Measurements from ENCODE around the gene CGB5. TPM values are rescaled to one million over a fixed set of nuclear protein-coding genes. Genes with fewer than 3 reads are reported as not detected.
"Not testable (repeated sequence)": the region's sequence is repeated elsewhere in the genome, so short reads cannot be mapped to it uniquely, and the experiment has no call there.

CGB5 gene
- polyA plus RNA-seq (ENCODE audit: insufficient read length in 3 of 3) = not detected

DNA sequence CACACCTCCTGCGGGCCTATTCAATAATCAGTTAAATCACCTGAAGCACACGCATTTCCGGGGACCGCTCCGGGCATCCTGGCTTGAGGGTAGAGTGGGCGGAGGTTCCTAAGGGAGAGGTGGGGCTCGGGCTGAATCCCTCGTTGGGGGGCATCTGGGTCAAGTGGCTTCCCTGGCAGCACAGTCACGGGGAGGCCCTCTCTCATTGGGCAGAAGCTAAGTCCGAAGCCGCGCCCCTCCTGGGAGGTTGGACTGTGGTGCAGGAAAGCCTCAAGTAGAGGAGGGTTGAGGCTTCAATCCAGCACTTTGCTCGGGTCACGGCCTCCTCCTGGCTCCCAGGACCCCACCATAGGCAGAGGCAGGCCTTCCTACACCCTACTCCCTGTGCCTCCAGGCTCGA, at the start of gene CGB5:
Gene CGB5, plus strand, starts transcription at position 301 of the 400 bp plus-strand sequence. CDS start 362 bp downstream, outside the sequence.
- not testable (repeated sequence) for DNase-seq (ENCODE audit: low read depth in 3 of 3, low spot score in 2 of 3)

DNA sequence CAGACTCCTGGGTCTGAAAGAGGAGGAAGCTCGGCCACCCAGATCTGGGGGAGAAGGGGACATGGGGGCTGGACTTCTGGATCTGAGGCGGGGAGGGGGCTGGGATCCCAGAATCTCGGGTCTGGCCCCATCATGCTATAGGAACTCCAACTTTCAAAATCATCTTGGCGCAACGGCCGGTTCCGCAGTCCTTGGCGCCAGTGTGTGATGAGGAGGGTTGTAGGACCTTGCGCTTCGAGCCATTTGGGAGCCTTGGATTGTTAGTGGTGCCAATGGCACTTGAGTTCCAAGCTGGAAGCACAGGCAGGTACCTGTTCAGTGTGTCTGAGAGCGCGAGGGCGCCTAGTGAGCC, 49.6 kb upstream of the CGB5 start:
- DNase-seq (ENCODE audit: low read depth in 3 of 3, low spot score in 2 of 3) = no peak

DNA sequence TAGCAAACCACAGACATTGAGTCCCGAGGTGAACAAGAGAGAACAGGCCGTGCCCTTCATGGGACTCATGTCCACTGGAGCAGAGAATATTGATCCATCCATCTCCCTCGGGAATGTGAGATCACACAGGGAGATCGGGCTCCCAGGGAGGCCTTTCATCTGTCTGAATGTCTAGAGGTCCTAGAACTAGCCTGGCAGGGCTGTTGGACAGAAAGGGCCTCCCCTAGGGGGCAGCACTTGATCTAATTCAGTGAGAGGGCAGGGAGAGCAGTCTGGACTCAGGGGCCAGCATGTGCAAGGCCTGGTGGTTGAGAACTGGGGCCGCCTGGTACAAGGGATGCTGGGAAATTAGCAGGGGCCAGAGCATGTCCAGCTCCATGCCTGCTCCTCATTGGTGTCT, 45.7 kb upstream of the CGB5 start:
- DNase-seq (ENCODE audit: low read depth in 3 of 3, low spot score in 2 of 3) = no peak

DNA sequence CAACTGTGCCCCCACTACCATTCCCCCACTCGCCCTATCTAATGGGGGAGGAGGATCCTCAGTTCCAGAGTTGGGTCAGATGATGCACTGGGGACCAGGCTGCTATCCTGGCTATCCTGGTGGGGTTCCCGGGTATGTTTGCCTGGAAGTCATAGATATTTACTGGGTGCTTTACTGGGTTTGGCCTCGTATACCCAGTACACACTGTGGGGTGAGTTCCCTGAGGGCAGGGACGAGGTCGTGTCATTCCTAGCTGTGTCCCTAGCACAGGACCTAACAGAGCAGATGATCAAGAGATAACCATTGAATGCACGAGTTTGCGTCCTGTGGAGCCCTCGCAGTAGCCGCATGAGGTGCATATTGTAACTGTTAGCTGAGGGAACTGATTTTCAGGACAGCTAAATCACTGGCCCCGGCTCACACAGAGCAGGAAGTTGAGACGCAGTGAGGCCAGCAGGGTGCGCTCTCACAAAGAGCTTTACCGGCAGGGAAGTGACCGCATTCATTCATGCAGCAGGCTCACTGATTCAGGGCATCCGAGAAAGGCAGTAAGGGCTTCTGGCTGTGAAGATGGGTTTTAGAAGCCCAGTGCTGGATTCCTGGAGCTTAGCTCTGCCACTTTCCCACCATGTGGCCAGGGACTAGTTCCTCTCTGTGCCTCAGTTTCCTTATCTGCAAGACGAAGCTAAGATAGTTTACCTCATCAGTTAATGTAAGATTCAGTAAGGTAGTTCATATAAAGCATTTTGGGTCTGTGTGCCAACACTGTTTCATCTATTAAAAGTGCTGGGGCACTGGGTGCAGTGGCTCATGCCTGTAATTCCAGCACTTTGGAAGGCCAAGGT, 43.9 kb upstream of the CGB5 start:
- peak in 1 of 3 donors; percentile 41 for DNase-seq (ENCODE audit: low read depth in 3 of 3, low spot score in 2 of 3)

DNA sequence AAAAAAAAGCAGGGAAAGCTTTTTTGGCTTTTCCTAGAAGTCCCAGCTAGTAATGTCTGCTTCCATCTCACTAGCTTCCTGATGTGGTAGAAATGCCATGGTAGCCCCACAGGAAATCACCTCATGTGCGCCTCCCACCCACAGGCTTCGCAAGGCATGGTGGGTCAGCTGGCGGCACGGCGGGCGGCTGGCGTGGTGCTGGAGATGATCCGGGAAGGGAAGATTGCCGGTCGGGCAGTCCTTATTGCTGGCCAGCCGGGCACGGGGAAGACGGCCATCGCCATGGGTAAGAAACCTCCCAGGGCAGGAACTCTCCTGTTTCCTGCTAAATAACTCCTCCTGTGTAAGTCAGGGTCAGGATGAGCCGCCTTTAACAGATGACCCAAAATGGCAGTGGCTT, 39.5 kb upstream of the CGB5 start:
- DNase-seq (ENCODE audit: low read depth in 3 of 3, low spot score in 2 of 3) = no peak

DNA sequence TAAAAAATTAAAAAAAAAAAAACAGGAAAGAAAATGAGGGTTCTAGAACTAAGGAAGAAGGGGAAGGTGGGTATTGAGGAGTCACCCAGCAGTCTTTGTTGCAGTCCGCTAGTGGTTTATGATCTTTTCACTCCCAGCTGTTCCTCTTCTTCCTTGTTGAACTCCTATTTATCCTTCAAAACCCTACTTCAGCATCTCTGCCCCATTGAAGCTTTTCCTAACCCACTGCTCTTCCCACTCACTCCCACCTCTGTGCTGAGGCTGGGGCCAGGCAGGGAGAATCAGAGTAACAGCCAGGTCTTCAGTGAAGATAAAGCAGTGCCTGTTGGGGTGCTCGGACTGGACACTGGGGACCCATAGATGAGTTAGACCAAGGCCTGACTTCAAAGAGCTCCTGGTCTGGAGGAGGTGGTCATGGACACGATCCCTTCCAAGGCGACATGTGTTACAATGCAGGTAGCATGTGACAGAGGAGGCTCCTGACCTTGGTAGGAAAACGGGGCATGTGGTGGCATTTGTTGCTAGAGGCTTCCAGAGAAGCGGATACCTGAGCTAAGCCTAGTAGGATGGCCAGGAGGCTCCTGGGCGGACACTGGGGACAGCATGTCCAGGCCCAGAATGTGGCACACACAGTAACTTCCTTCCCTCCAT, 38.6 kb upstream of the CGB5 start:
- DNase-seq (ENCODE audit: low read depth in 3 of 3, low spot score in 2 of 3) = no peak

DNA sequence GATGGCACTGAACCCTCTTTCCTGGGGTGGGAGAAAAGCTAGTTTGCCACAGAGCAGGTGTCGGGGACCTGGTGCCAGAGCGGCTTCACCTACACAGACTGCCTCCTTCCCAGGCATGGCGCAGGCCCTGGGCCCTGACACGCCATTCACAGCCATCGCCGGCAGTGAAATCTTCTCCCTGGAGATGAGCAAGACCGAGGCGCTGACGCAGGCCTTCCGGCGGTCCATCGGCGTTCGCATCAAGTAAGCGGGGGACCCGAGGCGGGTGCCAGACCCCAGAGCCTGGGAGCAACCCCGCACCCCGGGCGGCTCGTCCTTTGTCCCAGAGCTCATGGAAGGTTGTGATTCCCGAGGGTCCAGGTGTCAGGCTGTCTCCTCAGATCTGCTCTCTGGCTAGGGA, 36.7 kb upstream of the CGB5 start:
- DNase-seq (ENCODE audit: low read depth in 3 of 3, low spot score in 2 of 3) = no peak

DNA sequence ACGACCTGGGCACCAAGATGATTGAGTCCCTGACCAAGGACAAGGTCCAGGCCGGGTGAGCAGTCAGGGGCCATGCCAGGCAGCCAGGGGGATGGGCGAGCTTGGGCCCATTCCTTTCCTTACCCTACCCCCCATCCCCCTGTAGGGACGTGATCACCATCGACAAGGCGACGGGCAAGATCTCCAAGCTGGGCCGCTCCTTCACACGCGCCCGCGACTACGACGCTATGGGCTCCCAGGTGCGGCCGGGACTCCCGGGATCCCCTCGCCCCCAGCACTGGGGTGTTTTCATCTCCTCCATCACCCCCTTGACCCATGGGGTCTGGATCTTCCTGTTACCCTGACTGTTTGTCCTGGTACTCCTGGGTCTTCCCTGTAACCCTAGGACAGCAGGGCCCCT, 33.8 kb upstream of the CGB5 start:
- no peak for DNase-seq (ENCODE audit: low read depth in 3 of 3, low spot score in 2 of 3)

DNA sequence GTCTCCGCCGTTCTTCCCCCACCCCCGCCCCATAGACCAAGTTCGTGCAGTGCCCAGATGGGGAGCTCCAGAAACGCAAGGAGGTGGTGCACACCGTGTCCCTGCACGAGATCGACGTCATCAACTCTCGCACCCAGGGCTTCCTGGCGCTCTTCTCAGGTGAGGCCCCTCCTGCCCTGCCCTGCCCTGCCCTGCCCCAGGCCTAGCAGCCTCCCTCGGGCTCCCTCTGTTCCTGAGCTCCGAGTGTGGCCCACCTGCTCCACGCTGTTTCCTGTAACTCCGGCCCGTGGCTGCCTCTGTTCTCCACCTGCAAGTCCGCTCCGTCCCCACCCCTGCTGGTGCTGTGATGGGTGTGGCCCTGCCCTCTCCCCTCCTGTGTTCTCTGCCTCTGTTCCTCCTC, 33.2 kb upstream of the CGB5 start:
- DNase-seq (ENCODE audit: low read depth in 3 of 3, low spot score in 2 of 3) = no peak

DNA sequence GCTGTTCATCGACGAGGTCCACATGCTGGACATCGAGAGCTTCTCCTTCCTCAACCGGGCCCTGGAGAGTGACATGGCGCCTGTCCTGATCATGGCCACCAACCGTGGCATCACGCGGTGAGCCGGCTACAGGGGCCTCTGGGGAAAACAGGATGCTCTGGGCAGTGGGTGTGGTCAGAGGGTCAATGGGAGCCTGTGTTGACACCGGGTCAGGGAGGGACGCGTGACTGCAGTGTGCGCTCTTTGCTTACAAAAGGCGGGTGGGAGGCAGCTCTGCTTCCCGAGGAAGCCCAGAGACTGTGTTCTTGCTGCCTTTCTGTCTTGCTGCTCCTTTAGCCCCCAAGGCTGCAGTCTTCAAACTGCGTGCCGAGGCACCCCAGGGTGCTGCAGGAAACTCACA, 32.5 kb upstream of the CGB5 start:
- no peak for DNase-seq (ENCODE audit: low read depth in 3 of 3, low spot score in 2 of 3)

DNA sequence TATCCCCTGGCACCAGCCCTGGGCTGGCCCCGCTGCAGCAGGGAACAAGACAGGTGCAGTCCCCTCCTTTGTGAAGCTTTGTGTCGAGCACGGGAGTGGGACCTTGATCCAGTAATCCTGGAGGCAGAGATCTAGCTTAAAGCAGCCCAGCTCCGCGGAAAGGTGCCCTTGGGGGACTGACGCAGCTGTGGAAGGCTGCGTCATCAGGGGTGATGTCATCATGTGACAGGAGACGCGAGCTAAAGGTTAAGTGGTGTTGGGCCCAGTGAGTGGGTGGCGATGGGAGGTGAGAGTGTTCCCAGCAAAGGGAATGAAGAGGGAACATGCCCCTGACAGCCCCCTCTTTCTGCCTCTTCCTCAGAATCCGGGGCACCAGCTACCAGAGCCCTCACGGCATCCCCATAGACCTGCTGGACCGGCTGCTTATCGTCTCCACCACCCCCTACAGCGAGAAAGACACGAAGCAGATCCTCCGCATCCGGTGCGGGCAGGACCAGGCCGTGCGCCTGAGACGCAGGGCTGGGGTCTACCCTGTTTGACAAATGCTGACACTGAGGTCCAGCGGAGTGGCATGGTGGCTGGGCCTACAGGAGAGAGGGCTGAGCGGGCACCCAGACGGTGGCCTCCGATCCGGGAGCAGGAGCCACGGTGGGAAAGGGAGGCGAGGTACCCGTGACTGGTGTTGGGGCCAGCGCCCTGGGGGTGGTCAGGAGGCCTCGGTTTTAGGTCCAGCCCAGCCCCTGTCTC, 29.4 kb upstream of the CGB5 start:
- no peak for DNase-seq (ENCODE audit: low read depth in 3 of 3, low spot score in 2 of 3)

DNA sequence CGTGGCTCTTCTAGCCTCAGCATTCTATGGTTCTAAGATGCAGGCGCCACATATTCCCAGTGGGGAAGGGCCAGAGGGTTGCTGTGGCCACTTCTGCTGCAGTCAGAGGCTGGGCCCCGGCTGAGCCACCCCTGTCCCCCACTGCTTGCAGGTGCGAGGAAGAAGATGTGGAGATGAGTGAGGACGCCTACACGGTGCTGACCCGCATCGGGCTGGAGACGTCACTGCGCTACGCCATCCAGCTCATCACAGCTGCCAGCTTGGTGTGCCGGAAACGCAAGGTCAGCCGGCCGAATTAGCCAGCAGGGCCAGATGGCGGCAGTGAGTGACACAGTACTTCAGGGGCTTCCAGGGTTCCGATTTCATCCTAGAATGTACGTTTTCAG, 28.8 kb upstream of the CGB5 start:
- no peak for DNase-seq (ENCODE audit: low read depth in 3 of 3, low spot score in 2 of 3)

DNA sequence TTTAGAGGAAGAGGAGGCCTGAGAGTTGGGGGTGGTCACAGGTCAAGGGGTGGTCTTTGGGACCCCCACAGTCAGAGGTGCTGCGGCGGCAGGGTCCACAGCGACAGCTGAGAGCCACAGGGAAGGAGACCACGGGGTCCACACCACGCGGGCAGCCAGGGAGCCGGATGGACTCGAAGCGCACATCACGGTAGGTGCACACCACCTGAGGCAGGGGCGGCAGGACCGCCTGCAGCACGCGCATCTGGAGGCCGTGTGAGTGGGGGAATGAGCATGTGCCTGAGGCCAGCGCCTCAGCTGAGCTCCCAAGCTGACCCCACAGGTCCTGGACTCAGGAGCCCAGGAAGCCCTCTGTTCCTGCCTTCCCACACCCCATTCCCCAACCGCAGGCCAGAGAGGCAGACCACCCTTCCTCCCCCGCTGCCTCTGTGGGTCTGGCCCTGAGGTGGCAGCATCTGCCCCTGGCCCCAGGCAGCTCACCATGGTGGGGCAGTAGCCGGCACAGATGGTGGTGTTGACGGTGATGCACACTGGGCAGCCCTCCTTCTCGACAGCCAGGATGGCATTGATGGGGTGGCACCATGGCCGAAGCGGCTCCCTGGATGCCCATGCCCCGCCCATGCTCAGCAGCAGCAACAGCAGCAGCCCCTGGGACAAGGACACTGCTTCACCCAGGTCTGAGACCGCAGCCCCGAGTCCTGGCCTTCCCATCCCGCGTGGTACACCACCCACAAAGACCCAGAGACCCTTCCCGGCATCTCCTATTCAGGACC, 27.4 kb upstream of the CGB5 start:
- no peak for DNase-seq (ENCODE audit: low read depth in 3 of 3, low spot score in 2 of 3)

DNA sequence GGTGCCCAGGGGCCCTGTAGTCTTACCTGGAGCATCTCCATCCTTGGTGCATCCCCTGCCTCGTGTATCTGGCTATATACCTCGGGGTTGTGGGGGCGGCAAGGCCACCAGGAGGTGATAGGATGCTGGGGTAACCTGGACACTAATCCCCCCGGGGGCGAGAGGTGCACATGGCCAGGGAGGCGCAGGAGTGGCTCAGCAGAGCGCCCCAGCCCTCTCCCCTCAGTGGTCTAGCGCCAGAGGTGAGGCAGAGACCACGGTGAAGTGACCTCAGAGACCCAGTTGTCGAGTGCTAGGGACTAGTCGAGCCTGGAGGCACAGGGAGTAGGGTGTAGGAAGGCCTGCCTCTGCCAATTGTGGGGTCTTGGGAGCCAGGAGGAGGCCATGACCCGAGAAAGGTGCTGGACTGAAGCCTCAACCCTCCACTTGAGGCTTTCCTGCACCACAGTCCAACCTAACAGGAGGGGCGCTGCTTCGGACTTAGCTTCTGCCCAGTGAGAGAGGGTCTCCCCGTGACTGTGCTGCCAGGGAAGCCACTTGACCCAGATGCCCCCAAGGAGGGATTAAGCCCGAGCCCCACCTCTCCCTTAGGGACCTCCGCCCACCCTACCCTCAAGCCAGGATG, 26.5 kb upstream of the CGB5 start, which contains the start of gene LHB:
Gene LHB, minus strand, starts transcription at position 51 of the 625 bp plus-strand sequence. Its CDS starts 10 bp downstream, at position 41.
- no peak for DNase-seq (ENCODE audit: low read depth in 3 of 3, low spot score in 2 of 3)

DNA sequence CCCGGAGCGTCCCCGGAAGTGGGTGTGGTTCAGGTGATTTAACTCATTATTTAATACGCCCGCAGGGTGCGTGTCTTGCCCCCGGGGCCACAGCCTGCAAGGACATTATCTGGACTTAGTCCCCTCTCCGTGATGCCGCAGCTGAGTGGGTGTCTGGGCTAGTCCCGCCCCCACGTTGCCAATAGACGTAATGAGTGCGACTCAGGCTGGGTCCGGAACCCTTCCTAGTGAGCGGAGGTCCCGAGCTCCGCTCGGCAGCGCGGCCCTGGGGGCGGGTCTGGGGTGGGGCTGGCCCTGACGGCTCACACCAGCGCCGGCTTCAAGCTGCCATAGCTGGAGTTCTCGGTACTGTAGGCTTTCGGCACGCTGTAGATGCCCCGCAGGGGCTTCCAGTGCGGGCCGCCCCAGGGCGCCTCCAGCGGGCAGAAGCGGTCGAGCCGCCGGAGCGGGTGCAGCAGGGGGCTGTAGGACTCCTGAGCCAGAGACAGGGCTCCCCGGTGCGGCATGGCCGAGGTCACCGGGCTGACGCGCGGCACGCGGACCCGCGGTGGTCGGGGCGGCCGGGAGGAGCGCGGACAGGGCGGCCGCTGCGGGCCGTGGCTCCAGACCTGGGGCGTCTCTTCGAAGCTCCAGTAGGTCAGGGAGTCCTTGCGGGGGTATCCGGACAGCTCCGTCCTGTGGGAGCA, 25.8 kb upstream of the CGB5 start:
- DNase-seq (ENCODE audit: low read depth in 3 of 3, low spot score in 2 of 3) = no peak

DNA sequence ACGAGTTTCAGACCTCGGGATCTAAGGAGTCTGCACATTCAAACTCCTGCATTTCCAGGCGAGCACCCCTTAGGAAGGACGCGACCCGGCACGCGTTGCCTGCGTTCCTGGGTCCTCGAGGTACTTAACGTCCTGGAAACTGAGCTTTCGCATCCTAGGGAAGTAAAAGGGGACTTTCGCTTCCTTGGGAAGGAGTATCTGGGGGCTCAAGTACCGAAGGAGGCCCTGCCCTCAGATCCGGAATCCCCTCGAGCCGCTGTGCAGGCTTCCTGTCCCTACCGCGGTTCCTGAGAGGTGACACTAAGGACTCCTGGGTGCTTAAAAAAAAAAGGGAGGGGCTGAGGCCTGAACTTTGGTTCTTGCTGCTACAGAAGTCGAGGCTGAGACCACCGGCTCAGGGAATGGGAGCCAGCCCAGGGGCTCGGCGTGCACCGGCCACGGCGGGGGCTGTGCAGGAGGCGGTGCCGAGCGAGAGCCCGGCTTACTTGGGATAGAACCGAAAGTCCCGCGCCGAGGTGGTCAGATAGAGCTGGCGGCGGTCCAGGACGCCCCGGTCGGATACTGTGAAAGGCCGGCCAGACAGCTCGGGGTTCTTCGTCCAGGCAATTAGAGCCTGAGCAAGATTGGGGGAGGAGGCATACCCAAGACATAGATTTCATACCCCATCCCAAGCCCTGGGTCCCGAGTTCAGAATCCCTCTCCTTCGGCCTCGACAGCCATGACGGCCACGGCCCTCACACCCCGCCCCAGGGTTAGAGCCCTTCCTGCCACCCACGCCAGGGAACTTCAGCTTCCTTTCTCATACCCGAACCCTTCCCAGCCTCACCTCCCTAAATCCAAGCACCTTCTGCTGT, 25.0 kb upstream of the CGB5 start:
- DNase-seq (ENCODE audit: low read depth in 3 of 3, low spot score in 2 of 3) = not testable (repeated sequence)

DNA sequence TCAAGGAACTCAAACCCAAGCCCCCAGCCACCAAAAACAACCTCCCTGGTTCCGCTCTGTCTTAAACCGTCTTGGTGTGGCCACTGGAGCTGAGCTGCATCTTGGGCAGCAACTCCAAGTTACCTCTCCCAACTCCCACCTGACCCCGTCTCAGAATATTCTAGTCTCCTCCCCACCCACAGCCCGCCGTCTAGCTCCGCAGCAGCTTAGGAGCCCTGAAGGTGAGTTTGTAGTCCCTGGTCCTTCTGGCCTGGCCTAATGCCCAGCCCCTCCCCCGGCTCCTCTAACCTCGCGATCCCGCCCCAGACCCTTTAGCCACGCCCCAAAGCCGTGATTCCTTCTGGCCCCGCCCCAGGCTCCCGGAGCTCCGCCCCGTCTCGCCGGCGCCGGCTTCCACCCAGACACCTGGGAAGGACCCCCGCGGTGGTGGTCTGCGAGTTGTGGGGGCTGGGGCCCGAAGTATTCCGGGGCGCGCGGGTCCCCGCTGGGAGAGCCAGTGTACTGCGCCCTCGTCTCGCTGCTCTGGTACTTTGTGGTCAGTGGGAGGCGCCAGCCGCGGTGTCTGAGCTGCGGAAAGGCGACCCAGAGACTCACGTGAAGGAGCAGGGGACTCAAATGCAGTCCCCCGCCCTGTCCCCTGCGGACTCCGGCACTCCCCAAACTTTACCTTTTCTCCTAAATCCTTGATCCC, 24.3 kb upstream of the CGB5 start:
- DNase-seq (ENCODE audit: low read depth in 3 of 3, low spot score in 2 of 3) = no peak

DNA sequence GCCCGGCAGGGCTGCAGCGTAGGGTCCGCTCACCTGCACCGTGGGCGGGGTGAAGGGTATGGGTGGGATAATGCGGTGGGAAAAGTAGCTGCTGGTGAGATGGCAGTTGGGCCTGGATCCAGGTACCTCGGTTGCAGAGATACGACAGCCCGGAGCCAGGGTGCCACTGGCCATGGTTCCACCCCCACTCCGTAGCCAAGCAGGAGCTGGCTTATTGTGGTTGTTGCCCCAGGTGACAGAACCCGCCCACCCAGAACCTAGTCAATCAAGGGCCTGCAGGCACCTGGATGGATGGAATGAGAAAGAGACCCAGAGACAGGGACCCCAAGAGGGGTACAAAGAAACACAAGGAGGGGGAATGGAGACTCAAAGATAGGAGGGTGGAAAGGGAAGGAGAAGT, 23.3 kb upstream of the CGB5 start:
- DNase-seq (ENCODE audit: low read depth in 3 of 3, low spot score in 2 of 3) = no peak
